GM18508 (cell line): ENCODE results near the gene DPM3.
"Not testable (repeated sequence)": the region's sequence is repeated elsewhere in the genome, so short reads cannot be mapped to it uniquely, and the experiment has no call there.

Experiments
- ATAC-seq: cut with Tn5 transposase; IDR thresholded peaks from one replicate; pipeline ENCODE4 v1.9.1; 2021; ENCODE audit warnings: moderate number of reproducible peaks; ENCODE audit not compliant: insufficient read depth, unreplicated experiment

The DPM3 gene

DNA sequence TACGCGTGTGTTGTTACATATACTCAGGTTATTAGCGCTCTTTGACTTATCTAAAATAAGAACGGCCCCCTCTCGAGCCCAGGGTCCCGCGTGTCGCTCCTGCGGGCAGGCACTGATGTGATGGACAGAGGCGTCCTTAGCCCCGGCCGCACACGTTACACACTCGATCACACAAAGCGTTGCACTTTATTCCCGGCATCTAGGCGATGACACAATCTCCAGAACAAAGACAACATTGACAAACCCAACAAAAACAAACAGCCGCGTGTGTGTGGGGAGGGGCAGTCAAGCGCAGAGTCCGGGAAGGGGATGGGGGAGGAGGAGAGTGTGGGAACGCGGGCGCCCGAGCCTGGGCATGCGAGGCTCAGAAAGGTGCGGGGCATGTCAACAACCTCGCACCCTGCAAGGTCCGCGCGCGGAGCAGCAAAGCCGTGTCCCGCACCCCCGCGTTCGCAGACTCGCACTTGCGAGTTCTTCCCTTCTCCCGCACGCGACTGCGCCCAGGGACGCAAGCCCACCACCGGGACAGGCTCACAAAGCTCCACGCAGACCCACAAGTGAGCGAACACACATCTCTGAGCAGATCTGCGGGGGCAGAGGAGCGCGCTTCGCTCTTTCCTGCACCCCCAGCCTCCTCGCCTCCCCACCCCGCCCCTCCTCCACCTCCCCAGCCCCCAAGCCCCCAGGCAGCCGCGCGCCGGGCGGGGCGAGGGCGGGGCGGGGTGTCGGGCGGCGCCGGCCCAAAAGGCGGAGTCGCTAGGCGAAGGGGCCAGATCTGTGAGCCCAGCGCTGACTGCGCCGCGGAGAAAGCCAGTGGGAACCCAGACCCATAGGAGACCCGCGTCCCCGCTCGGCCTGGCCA, 13.0 kb downstream of the DPM3 start, which contains the start of gene EFNA1:
TSS of gene EFNA1 (plus strand) at position 772 of the 862 bp plus-strand sequence. CDS start 102 bp downstream, outside the sequence.
- ATAC-seq: no peak

DNA sequence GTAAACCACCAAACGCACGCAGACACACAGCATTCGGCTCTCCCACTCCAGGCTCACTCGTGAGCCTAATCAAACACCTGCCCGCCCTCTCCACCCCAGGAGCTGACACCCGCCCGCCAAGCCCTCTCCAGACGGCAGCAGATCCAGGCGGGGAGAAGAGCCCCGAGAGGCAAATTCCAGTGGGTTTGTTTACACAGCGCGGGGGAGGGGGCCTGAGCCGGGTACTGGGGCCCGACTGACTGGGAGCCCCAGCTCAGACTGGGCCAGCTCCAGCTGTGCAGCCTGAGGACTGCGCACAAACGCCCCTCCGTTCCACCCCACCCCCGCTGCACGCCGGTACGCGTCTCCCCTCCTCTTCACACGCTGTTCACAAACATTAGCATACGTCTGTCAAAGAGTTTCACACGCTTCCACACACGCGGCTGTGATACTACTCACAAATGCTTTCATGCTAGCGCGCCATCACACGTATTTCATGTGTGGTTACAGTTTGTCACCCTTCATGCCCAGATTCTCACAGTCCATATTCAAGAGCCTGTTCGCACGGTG, 13.7 kb downstream of the DPM3 start:
- ATAC-seq: no peak

DNA sequence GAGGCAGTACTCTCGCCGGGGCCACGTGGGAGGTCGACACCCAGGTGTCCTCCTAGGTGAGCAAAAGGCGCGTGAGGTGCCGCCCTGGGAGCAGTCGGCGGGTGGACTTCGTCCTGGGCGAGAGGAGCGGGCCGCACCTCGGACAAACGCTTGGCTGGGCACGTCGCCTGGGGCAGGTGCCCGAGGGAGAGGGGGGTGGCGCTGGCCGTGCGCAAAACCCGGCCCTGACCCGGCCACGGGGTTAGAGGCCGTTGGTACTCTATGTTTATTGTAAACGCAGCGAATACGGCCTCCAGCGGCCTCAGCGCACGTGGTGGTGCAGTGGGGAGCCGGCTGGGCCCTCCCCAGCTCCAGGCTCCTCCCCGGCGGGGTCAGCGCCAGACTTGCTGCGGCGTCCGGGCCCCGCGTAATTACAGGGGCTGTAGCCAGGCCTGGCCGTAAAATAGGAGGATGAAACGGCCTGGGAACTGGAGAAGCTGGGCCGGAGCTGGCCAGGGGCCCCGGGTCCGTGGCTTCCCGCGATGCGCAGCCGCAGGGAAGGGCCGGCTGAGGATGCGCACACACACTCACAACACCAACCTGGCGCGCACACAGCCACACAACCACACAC, 14.3 kb downstream of the DPM3 start:
- no peak for ATAC-seq

DNA sequence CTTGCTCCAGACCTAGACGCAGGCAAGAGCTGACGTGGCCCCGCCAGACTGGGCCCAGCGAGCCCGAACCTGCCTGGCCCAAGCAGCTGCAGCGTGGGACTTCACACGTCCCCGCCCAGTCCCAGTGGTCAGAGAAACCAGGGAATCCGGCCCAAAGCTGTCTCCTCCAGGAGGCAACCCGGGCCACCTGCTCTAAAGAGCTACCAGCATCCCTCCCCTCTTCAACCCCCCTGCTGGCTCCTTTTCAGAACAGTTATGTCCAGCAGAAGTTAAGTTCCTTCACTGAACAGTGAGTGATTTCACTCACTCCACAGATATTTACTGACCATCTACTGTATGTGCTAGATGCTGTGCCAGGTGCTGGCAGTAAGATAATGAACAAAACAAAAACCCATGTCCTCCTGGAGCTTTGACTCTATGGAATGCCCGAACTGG, 14.8 kb downstream of the DPM3 start:
- ATAC-seq: no peak

DNA sequence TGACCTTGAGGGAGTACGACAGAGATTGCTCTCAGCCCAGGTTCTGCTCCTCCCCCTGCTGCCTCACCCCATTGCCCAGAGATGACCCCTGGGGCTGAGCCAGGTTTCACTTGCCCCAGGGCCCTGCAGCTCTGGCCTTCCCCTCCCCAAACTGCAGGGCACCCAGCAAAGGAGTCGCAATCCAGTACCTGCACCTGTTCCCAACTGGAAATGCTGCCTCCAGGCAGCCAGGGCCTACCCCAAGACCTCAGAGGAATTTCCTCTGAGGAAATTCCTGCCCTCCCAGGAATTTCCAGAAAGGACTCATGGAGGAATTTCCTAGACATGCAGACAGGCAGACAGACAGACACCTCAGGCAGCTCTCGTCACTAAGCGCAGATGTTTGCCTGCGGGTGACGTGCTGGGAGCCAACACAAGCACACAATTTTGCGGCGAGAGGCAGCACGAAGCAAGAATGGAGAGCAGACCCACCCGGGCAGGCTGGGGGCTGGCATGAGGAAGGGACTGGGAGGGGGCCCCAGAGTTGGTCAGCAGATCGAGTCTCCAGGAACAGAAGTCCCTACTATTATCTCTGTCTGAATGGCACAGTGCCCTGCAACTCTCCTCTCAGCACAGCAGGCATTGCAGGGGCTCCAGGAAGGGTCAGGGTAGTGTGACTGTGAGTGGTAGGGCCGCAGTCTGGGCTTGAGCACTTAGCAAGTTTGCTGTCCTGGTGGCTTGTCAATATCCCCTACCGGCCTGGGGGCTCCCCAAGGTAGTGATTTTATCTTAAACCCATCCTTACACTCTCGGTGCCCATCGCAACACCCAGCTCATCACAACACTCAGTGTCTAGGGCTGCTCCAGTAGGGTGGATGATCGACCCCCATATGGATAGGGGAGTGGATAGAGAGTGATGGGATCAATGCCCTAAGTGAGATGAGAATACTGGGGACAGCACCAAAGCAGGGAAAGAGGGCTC, 15.5 kb downstream of the DPM3 start:
- ATAC-seq: no peak

DNA sequence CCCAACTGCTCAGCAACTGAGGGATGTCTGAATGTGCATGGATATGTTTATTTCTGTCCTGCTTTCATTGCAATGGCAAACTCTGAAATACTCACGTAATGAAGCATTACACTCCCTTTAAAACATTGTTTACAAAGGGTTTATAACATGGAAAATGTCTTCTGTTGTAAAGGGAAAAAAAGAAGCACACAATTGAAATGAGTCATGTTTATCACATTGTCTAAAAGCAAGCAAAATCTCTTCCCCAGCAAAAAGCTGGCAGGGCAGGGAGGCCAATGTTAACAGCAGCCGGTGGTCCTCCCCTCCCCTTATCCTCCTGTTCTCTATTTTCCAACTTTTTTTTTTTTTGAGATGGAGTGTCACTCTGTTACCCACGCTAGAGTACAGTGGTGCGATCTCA, 16.5 kb downstream of the DPM3 start:
- no peak for ATAC-seq

DNA sequence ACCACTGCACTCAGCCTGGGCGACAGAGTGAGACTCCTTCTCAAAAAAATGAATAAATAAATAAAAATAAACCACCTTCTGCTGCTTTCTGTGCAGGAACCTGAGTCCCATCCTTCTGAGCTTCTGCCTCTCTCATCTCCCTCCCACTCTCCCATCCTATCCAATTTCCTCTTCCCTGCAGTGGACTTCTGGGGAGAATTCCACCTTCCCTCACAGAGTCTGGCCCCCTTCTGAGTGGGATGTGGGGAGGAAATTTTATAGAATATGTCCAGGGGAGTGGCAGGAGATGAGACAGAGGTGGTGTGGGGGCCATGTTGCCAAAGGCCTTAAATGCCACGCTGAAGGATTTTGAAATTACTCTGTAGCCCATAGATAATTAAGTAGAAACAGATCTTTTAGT, 18.0 kb downstream of the DPM3 start:
- ATAC-seq: no peak

DNA sequence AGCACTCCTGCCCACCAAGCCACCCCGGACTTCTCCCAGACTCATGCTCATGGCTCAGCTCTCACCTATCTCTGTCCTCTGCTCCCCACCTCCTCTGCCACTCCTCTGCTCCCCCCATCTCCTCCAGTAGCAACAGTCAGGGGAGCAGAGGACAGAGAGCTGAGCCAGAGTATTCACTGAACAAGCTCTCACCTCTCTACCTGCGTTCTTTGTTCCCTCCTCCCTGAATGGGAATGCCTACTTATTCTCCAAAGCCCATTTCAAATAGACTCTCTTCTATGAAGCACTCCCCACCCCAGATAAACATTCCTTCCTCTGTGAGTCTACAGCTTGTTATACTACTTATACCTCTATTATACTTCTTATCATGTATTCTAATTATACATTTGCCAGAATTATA, 19.1 kb downstream of the DPM3 start:
- no peak for ATAC-seq

DNA sequence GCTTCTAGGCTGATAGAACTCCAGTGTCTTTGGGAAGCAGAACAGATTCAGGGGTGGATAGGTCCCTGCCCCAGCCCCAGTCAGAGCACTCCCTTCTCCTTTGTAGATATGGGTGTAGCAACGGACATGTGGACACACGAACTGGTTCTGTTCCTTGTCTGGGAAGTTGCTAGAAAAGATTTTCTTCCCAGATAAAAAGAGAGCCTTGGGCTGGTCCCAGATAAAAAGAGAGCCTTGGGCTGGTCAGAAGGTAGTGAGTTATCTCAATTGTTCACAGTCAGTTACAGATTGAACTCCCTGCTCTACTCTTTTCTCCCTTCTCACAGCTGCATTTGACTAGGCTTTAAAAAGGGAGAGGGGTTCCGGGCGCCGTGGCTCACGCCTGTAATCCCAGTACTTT, 20.1 kb downstream of the DPM3 start:
- no peak for ATAC-seq

DNA sequence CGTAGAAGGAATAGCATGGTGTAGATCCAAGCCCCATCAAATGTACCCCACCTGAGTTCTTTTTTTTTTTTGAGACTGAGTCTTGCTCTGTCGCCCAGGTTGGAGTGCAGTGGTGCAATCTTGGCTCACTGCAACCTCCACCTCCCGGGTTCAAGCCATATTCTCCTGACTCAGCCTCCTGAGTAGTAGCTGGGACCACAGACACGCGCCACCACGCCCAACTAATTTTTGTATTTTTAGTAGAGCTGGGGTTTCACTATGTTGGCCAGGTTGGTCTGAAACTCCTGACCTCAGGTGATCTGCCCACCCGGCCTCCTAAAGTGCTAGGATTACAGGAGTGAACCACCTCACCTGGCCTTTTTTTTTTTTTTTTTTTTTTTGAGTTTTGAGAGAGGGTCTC, 22.2 kb downstream of the DPM3 start:
- ATAC-seq: not testable (repeated sequence)

DNA sequence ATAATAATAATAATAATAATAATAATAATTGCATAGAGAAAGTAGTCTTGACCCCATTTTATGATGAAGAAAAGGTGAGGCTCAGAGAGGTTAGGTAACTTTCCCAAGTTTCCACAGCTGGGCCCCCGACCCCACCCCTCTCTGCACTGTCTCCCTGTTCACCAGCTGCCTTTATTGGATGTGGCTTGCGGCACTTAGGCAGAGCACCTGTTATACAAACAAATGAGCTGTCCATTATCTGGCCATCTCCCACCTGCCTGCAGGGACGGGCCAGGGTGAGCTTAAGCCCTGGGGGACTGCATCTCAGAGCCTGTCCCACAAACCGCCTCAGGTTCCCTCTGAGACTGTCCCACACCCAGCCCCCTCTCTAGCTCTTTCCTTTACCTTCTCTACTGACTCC, 22.7 kb downstream of the DPM3 start:
- ATAC-seq: no peak

DNA sequence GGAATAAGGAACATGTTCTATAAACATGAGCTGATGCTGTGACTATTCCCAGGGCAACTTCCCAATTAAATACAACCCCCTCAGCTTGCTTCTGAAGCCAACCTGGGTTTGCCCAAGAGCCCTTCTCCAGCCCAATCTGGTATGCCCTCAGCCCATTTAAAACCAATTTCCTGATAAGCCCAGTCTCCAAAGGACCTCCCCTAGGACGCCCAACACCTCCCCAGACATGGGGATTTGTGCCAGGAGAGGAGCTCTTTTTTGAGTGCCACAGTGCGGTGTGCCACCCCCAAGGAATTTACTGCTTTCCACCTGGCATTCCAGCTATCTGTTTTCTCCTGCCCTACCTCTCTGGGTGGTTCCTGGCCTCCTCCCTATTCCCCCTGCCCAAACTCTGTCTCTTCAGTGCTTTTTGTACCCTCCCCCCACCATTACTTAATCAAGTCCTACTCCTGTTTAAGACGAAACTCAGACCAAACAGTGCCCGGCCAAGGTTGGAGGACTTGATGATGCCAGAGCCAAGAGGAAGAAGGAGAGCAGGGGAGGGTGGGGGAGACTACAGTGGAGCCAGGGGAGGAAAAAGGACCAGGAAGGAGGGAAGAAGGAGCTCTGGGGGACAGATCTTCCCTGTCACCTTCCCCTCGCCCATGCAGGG, 24.1 kb downstream of the DPM3 start:
- no peak for ATAC-seq

DNA sequence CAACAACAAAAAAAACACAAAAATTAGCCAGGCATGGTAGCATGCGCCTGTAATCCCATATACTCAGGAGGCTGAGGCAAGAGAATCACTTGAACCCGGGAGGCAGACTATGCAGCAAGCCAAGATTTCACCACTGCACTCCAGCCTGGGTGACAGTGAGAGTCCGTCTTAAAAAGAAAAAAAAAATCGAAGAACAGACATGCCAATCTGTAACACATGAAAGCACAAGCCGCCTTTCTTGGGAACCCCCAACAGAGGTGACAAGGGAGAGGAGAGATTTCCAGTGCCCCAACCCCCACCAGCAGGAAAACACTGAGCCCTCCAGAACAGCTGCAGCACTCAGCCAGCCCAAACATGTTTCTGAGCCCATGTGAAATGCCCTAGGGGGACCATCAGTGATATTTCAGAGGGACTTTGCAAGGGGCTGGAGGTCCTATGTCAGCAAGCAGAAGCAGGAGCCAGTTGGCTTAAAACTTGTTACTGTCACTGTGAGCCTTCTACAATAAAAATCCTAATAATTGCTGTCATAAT, 26.8 kb downstream of the DPM3 start:
- ATAC-seq: no peak

DNA sequence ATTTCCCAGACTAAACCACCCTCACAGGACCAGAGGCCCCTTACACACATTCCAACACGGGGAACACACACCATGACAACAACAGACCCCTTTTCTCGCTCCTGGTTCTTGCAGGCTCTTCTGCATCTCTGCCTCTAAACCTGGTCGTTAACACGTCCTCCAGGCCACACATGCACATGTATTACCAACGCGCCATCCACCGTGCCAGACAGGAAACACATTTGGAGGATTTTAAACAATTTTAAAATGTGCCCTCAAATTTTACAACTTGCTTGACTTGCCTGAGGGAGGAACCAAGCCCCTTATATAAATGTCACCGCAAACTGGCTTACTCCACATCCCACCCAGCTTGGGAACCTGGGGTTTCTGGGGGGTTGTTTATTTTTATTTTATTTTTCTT, 29.5 kb downstream of the DPM3 start:
- no peak for ATAC-seq

DNA sequence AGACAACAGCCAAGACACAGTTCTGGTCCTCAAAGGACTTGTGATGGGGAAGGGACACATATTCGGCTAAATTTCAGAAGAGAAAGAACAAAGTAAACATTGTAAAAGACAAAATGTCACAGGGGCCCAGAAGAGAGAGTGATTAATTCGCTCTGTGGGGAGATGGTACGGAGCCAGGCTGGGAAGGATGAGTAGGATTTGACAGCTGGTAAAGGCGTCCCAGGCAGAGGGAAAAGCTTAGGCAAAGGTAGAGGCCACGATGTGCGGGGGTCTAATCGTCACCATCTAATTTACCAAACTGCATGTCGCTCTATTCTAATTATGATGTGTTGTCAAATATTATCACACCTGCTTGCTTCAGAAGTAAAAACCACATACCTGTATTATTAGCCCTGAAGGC, 29.9 kb downstream of the DPM3 start:
- no peak for ATAC-seq

DNA sequence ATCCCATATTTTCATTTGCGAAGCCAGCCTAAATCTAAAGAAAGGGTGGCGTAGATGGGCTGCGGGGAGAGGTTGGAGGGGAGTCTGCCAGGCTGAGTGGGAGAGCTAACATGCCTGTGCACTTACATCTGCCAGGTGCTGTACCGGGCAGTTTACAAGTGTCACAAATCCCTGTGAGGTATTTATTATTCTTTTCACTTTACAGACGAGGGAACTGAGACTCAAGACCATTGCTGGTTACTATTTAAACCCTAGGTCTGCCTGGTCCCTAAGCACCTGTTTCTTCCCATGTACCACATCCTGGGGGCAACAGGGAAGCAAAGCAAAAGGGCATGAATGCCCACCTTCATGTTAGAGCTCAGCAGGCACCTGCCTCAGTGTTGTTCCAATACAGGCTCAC, 32.0 kb downstream of the DPM3 start:
- no peak for ATAC-seq

DNA sequence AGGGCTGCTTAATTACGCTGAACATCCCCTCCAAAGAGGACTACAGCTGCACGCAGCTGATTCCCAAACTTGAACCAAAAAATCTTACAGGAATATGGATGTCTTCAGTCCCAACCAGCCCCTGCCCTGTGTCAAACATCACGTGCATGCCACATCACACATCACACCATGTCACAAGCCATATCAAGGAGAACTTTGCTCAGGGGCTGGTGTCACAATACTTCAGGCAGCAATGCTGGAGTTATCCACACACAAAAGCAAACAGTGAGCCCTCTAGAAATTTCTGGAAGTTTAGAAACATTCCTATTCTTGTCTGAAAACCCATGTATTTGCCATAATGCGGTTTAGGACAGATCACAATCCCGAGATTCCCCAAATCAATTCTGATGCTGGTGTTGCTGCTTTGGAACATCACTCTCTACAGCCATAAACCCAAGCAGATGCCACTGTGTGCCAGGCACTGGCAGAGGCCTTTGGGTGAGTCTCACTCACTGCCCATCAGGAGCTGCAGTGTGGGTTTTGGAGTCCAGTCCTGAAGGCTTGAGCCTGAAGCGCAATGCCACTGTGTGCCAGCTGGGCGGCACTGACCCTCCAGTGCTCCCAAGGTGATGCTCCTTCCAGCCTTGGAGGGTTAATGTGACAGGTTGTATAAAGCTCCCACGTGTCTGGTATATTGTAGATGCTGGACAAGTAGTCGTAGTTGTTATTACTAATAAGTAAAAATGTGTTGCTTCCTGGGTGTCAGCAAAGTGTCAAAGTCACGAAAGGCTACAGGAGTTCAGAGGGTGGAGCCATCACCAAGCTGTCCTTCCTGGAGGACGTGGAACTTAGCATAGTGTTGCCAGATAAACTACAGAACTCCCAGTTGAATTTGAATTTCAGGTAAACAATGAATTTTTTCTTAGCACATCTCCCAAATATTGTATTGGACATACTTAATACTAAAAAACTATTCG, 32.7 kb downstream of the DPM3 start:
- ATAC-seq: no peak

DNA sequence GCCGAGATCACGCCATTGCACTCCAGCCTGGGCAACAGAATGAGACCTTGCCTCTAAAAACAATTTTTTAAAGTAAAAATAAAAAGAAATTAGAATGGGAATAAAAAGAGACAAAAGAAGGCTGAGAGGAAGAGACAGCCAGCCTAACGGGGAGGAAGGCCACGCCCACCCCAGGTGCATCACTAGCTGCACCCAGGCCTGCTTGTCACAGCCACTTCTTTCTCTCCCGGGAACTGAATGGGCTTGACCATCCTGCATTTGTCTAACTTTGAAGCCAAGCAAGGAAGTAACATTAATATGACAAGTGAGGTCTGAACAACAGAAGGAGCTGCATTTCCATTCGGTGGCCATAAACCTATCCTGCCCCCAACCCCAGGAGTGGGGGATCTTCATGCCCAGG, 33.5 kb downstream of the DPM3 start:
- ATAC-seq: no peak

DNA sequence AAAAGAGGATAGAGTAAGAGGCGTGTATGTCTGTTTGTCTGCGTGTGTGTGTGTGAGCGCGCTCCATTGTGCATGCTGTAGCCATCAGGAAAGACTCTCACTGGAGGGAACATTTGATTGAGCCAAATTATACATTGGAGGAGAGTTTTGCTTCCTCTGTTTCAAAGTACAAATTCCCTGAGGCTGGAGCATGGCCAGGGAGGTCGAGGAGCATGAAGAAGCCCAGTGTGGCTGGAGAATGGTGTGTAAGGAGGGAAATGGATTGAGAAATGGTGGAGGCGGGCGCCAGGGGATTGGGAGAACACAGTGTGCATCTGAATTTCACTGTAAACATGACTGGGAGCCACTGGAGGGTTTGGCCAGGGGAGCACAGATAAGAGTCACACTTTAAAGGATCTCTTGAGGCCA, 34.7 kb downstream of the DPM3 start:
- no peak for ATAC-seq
